Neutrophil (primary cell): Measurements from ENCODE around the gene FBN1.

Experiments
- H3K27ac ChIP-seq: fragments of 200-600 bp; sonication (generic); 2 replicates; pipeline ENCODE4 v1.5.1; 2016; ENCODE audit warnings: mild to moderate bottlenecking, moderate library complexity
- H3K27me3 ChIP-seq: fragments of 200-600 bp; sonication (generic); 2 replicates; pipeline ENCODE4 v1.6.0; 2016; ENCODE audit warnings: mild to moderate bottlenecking
- H3K36me3 ChIP-seq: fragments of 200-600 bp; sonication (generic); 2 replicates; pipeline ENCODE4 v1.5.1; 2017
- H3K4me1 ChIP-seq, 2 experiments: fragments of 200-600 bp in 1 of 2; sonication (generic) in 1 of 2; 1 replicate in 1 of 2; 2 replicates in 1 of 2; pipeline versions ENCODE4 v1.5.1 to v1.6.1; 2013 to 2016; ENCODE audit warnings: low read depth in 1 of 2, low read length in 1 of 2, mild to moderate bottlenecking in 1 of 2, moderate library complexity in 1 of 2; ENCODE audit not compliant: control insufficient read depth in 1 of 2, insufficient read depth in 1 of 2
- H3K4me3 ChIP-seq, 2 experiments: fragments of 200-600 bp in 1 of 2; sonication (generic) in 1 of 2; 1 replicate in 1 of 2; 2 replicates in 1 of 2; pipeline ENCODE4 v1.5.1; 2013 to 2016; ENCODE audit warnings: low read depth in 1 of 2, low read length in 1 of 2, mild to moderate bottlenecking in 1 of 2, moderate library complexity in 1 of 2
- H3K9me3 ChIP-seq: fragments of 200-600 bp; sonication (generic); 2 replicates; pipeline ENCODE4 v1.5.1; 2016
- TF ChIP-seq, protein P1 (sequence below): fragments of 200-600 bp; sonication (generic); IDR thresholded peaks from 2 replicates; pipeline ENCODE4 v1.5.1; 2016; ENCODE audit warnings: antibody characterized with exemption

The FBN1 gene

DNA sequence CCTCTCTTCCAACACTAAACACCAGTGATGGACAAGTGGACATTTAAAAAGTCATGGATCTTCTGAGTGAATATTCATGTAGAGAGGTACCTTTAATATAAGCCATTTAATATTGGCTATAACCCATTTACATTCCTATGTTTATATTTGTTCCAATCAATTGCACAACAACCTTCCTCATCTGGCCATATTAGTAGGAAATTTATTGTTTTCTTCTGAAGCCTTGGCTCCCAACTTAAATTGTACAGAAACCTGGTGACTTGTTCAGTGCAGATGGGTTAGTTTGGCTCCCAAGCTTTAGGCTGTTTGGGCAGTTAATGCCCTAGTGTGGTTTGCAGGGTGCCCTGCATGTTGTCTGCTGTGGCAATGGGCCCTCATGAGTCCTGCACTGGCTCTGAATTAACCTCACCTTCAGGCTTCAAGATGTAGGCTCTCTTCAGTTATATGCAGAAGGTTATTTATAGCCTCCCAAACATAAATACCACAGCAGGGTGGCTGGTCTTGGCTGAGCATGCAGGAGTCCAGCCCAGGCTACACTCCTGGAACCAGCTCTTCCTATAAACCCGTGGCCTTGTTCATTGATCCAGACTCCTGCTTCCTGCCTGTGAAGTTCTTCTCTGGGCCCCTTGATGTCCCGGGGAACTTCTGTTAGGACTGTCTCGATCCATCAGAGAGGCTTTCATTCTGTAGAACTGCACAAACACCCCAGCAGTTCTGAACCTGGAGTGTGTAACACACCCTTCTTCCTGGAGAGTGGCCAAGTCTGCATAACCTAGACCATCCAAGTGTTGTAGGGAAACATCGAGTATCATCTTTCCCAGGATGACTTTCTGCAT is 257.3 kb downstream of the FBN1 start:
- TF ChIP-seq, protein P1, sequence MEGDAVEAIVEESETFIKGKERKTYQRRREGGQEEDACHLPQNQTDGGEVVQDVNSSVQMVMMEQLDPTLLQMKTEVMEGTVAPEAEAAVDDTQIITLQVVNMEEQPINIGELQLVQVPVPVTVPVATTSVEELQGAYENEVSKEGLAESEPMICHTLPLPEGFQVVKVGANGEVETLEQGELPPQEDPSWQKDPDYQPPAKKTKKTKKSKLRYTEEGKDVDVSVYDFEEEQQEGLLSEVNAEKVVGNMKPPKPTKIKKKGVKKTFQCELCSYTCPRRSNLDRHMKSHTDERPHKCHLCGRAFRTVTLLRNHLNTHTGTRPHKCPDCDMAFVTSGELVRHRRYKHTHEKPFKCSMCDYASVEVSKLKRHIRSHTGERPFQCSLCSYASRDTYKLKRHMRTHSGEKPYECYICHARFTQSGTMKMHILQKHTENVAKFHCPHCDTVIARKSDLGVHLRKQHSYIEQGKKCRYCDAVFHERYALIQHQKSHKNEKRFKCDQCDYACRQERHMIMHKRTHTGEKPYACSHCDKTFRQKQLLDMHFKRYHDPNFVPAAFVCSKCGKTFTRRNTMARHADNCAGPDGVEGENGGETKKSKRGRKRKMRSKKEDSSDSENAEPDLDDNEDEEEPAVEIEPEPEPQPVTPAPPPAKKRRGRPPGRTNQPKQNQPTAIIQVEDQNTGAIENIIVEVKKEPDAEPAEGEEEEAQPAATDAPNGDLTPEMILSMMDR: no peak
- Histone ChIP-seq H3K27me3 (no peaks in the 10 kb centered on the region), H3K4me3 (no peak overlapping the region), H3K27ac (no peak overlapping the region), H3K4me1 (no peaks in the 10 kb centered on the region), H3K36me3 (no peaks in the 10 kb centered on the region), H3K9me3 (no peaks in the 10 kb centered on the region)

DNA sequence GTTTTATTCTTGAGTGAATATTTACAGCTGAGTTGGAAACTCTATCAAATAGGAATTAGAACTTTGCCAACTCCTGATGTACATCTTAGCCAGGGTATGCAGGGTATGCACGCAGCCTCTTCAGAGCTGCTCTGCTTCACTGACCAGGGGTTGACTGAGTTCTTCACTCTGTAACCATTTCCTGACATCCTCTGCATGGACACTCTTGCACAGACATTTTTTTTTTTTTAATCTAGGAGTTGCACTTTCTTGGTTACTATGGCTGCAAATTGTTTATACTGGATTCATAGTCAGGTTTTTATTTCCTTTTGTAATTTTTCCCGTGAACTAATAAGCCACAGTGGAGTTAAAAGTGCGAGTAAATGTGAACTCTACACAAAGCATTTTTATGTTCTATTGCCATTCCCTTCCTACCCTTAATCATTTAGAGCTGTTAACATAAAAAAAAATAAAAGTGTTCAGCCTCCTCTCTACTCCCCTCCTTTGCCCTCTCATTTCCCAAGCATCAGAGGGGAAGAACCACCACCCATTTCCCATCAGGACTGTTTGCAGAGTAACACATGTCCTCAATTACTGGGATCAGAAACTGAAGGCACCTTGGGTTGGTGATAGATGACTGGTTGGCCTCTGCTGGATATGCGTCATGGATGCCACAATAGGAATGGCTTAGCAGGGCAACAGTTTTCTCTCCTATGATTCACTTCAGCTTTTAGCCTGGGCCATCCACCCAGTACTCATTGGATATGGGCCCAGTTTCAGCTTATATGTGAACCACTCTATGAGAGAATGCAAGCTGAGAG is 260.3 kb downstream of the FBN1 start:
- Histone ChIP-seq H3K36me3 (no peaks in the 10 kb centered on the region), H3K9me3 (no peaks in the 10 kb centered on the region), H3K4me1 (peaks cover 0 to 6% of the 10 kb centered on the region in 2 experiments), H3K4me3 (no peak overlapping the region), H3K27ac (no peak overlapping the region), H3K27me3 (no peaks in the 10 kb centered on the region)
- TF ChIP-seq, protein P1: no peak

DNA sequence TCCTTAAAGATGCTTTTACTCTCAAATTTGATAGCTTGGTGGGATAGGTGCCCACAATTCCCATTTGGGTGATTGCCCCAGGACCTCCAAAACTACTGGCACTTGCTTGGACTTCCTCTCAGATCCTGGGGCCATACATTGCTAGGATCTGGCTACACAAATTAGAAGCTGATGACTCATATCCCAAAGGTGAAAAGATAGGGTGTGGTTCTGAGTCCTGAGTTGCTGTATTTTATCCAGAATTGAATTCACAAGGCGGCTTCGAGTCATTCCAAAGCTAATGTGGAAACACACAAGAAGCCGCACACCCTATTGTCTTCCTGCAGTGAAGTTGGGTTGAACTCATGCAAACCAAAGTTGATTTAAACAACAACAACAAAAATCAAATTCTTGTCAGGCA is 260.9 kb downstream of the FBN1 start:
- TF ChIP-seq, protein P1: no peak
- no peak overlapping the region for H3K27ac ChIP-seq
- no peaks in the 10 kb centered on the region for H3K36me3 ChIP-seq
- H3K4me1 ChIP-seq: peaks cover 0 to 6% of the 10 kb centered on the region in 2 experiments
- no peaks in the 10 kb centered on the region for H3K9me3 ChIP-seq
- H3K4me3 ChIP-seq: no peak overlapping the region
- no peaks in the 10 kb centered on the region for H3K27me3 ChIP-seq

DNA sequence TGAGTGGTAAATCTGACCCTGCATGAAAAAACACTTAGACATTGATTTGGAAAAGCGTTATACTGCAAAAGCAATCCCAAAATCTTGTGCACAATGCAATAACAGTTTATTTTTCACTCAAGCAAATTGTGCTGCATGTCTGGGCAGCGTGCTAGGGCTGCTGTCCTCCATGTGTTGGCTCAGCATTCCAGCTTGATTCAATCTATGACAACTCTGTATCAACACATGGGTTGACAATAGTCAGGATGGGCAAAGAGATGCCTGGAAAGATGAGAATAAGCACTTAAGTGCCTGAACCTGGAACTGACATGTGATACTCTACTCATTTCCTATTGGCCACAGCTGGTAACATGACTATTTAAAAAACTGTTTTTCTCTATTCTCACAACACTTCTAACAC is 262.5 kb downstream of the FBN1 start:
- TF ChIP-seq, protein P1: no peak
- no peak overlapping the region for H3K27ac ChIP-seq
- no peaks in the 10 kb centered on the region for H3K27me3 ChIP-seq

DNA sequence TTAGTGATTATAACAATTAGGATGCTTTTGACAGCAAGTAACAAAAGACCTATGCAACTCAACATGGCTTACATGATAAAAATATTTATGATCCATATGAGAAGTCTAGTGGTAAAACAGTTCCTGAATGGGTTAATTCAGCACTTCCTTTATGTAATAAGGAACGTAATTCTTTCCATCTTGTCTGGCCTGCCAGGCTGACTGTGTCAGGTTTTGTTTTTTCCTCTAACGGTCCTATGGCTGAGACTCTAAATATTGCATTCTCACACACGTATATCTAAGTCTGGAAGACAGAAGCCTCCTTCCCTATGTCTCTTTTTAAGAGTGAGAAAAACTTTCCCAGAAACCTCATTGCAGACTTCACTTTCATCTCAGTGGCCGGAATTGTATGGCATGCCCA is 263.6 kb downstream of the FBN1 start:
- Histone ChIP-seq H3K27me3 (no peaks in the 10 kb centered on the region), H3K27ac (no peak overlapping the region), H3K4me3 (no peak overlapping the region), H3K9me3 (no peaks in the 10 kb centered on the region), H3K36me3 (no peaks in the 10 kb centered on the region), H3K4me1 (peaks cover 0 to 6% of the 10 kb centered on the region in 2 experiments)
- TF ChIP-seq, protein P1: no peak

More for the DNA sequence above, 262.5 kb downstream of the FBN1 start:
- Histone ChIP-seq H3K9me3 (no peaks in the 10 kb centered on the region), H3K4me3 (no peak overlapping the region), H3K4me1 (peaks cover 0 to 6% of the 10 kb centered on the region in 2 experiments), H3K36me3 (no peaks in the 10 kb centered on the region)
